Activated T-cell treated with anti-CD3 and anti-CD28 coated beads for 4 hours (primary cell): ENCODE measurements around the gene TBC1D9.
"Not testable (repeated sequence)": the region's sequence is repeated elsewhere in the genome, so short reads cannot be mapped to it uniquely, and the experiment has no call there.

Experiments used
- DNase-seq: peaks from one replicate; pipeline ENCODE4 v3.0.0-alpha.2; 2020

Gene TBC1D9

GRCh38 chr4:140756319-140757231, at the start of gene TBC1D9:
TSS of gene TBC1D9 (minus strand) at chr4:140756385. CDS start at chr4:140756045, 340 bp downstream.
- DNase-seq: no peak

- DNase-seq: no peak
Measured at GRCh38 chr4:140805293-140805692, 49.1 kb upstream of the TBC1D9 start.

GRCh38 chr4:140802591-140802990, 46.4 kb upstream of the TBC1D9 start:
- DNase-seq: no peak

GRCh38 chr4:140800666-140801065, 44.5 kb upstream of the TBC1D9 start:
- DNase-seq: no peak

GRCh38 chr4:140799686-140800225, 43.6 kb upstream of the TBC1D9 start:
- no peak for DNase-seq

GRCh38 chr4:140793291-140793690, 37.1 kb upstream of the TBC1D9 start:
- no peak for DNase-seq

GRCh38 chr4:140790765-140791164, 34.6 kb upstream of the TBC1D9 start:
- no peak for DNase-seq

- no peak for DNase-seq
Measured at GRCh38 chr4:140790171-140790570, 34.0 kb upstream of the TBC1D9 start.

- no peak for DNase-seq
Measured at GRCh38 chr4:140789759-140790158, 33.6 kb upstream of the TBC1D9 start.

GRCh38 chr4:140782787-140783186, 26.6 kb upstream of the TBC1D9 start:
- not testable (repeated sequence) for DNase-seq

- no peak for DNase-seq
Measured at GRCh38 chr4:140781596-140781995, 25.4 kb upstream of the TBC1D9 start.

GRCh38 chr4:140777894-140778293, 21.7 kb upstream of the TBC1D9 start:
- no peak for DNase-seq

GRCh38 chr4:140777386-140777785, 21.2 kb upstream of the TBC1D9 start:
- DNase-seq: no peak

- no peak for DNase-seq
Measured at GRCh38 chr4:140776556-140776955, 20.4 kb upstream of the TBC1D9 start.

- no peak for DNase-seq
Measured at GRCh38 chr4:140774956-140775355, 18.8 kb upstream of the TBC1D9 start.

- DNase-seq: no peak
Measured at GRCh38 chr4:140774510-140774909, 18.3 kb upstream of the TBC1D9 start.

- DNase-seq: no peak
Measured at GRCh38 chr4:140769209-140769608, 13.0 kb upstream of the TBC1D9 start.

GRCh38 chr4:140764785-140765392, 8.7 kb upstream of the TBC1D9 start:
- DNase-seq: no peak

GRCh38 chr4:140762202-140762601, 6.0 kb upstream of the TBC1D9 start:
- DNase-seq: no peak

- DNase-seq: no peak
Measured at GRCh38 chr4:140757232-140757630, 1.0 kb upstream of the TBC1D9 start.

- no peak for DNase-seq
Measured at GRCh38 chr4:140755774-140756318, 339 bp downstream of the TBC1D9 start.

GRCh38 chr4:140754918-140755773, 1.0 kb downstream of the TBC1D9 start:
- no peak for DNase-seq

- no peak for DNase-seq
Measured at GRCh38 chr4:140753329-140753728, 2.9 kb downstream of the TBC1D9 start.
